GM12878 (cell line): ENCODE data around the gene LAMB4. TPM values are rescaled to one million over a fixed set of nuclear protein-coding genes. Genes with fewer than 3 reads are reported as not detected.
A peak's percentile ranks its signal among the peaks of the same experiment; 100 is the strongest.

Experiments used
- ATAC-seq: fragments of 200-7000 bp; cut with Tn5 transposase; 3 replicates; pipeline ENCODE4 v1.9.1; 2020; ENCODE audit warnings: mild to moderate bottlenecking, moderate library complexity
- BruUV-seq: library from RNA; stranded (reverse); fragments of 400-500 nt; replicated peaks from 2 replicates; lab custom pipeline; 2021; lab: Mats Ljungman, UMichigan
- CTCF ChIA-PET: fragments of 300-600 bp; sonication (Branson Sonifier 250); formaldehyde crosslinking; extraction: SDS; loops from one replicate; lab custom pipeline; 2021; ENCODE audit warnings: inconsistent platforms; lab: Yijun Ruan, JAX
- POLR2A ChIA-PET: fragments of 350-600 bp; formaldehyde crosslinking; extraction: SDS; loops from one replicate; lab custom pipeline; 2021; ENCODE audit warnings: inconsistent platforms; lab: Charles Lee
- RAD21 ChIA-PET: fragments of 300-600 bp; sonication (Branson Sonifier 250); formaldehyde crosslinking; loops from one replicate; lab custom pipeline; 2023; ENCODE audit warnings: antibody characterized with exemption; ENCODE audit not compliant: unreplicated experiment; lab: Charles Lee
- SMC1A ChIA-PET: fragments of 300-600 bp; sonication (Branson Sonifier 250); formaldehyde crosslinking; loops from one replicate; lab custom pipeline; 2023; ENCODE audit not compliant: unreplicated experiment, uncharacterized antibody; lab: Charles Lee
- DNase-seq: peaks from one replicate; pipeline ENCODE4 v3.0.0-alpha.2; 2011; ENCODE audit warnings: low read depth, low spot score
- FAIRE-seq: peaks from 3 replicates; lab custom pipeline; 2011; peaks lifted over from hg19 to GRCh38; lab: Jason Lieb, UNC
- H2AFZ ChIP-seq: 2 replicates; pipeline ENCODE4 v1.6.0; 2011; ENCODE audit warnings: low read depth, low read length, control low read depth; ENCODE audit not compliant: control insufficient read depth
- H3K27ac ChIP-seq: 2 replicates; pipeline ENCODE4 v1.5.1; 2011; ENCODE audit warnings: control low read depth; ENCODE audit not compliant: control insufficient read depth, insufficient read depth
- H3K27me3 ChIP-seq, 2 experiments: replicated peaks in 1 of 2; 2 replicates each; pipeline versions ENCODE4 v1.6.0 to v1.6.1; 2011; ENCODE audit warnings: low read length in 1 of 2; ENCODE audit not compliant: control insufficient read depth in 2 of 2, insufficient read depth in 2 of 2
- H3K36me3 ChIP-seq, 2 experiments: 2 replicates each; pipeline ENCODE4 v1.5.1; 2011; ENCODE audit warnings: low read length in 1 of 2; ENCODE audit not compliant: control insufficient read depth in 2 of 2, insufficient read depth in 2 of 2
- H3K4me1 ChIP-seq: 2 replicates; pipeline ENCODE4 v1.6.1; 2011; ENCODE audit warnings: mild to moderate bottlenecking, low read length, moderate library complexity, mixed read lengths; ENCODE audit not compliant: control insufficient read depth, insufficient read depth
- H3K4me2 ChIP-seq: 2 replicates; pipeline ENCODE4 v1.6.0; 2011; ENCODE audit warnings: control low read depth; ENCODE audit not compliant: control insufficient read depth, insufficient read depth
- H3K4me3 ChIP-seq: fragments of 200-600 bp; sonication (generic); 2 replicates; pipeline ENCODE4 v1.5.1; 2016
- H3K79me2 ChIP-seq: 2 replicates; pipeline ENCODE4 v1.6.0; 2011; ENCODE audit warnings: low read length; ENCODE audit not compliant: control insufficient read depth, insufficient read depth
- H3K9ac ChIP-seq: 2 replicates; pipeline ENCODE4 v1.8.0; 2011; ENCODE audit warnings: low read length, control low read depth, mixed read lengths; ENCODE audit not compliant: control insufficient read depth, insufficient read depth
- H3K9me3 ChIP-seq: replicated peaks from 3 replicates; pipeline ENCODE4 v1.5.1; 2011; ENCODE audit warnings: mild to moderate bottlenecking, low read length; ENCODE audit not compliant: control insufficient read depth, insufficient read depth
- H4K20me1 ChIP-seq: 2 replicates; pipeline ENCODE4 v1.6.0; 2011; ENCODE audit not compliant: control insufficient read depth, insufficient read depth
- BHLHE40 ChIP-seq, 2 experiments: fragments of 450-650 bp in 1 of 2; IDR thresholded peaks; 2 replicates each; pipeline ENCODE4 v1.6.1; 2011 to 2017; ENCODE audit warnings: low read depth in 2 of 2, borderline replicate concordance in 1 of 2, improper control_type of control experiment in 1 of 2, low read length in 1 of 2, mild to moderate bottlenecking in 1 of 2
- CEBPB ChIP-seq, 2 experiments: fragments of 150-350 bp in 1 of 2; IDR thresholded peaks; 2 replicates each; pipeline ENCODE4 v1.6.1; 2012 to 2014; ENCODE audit warnings: low read depth in 2 of 2, low read length in 2 of 2, borderline replicate concordance in 1 of 2, inconsistent platforms in 1 of 2
- CTCF ChIP-seq, 3 experiments: IDR thresholded peaks in 2 of 3; conservative IDR thresholded peaks in 1 of 3; 2 replicates each; pipeline ENCODE4 v1.5.1; 2011; ENCODE audit warnings: low read depth in 3 of 3, low read length in 3 of 3, mild to moderate bottlenecking in 3 of 3, control low read depth in 2 of 3, moderate library complexity in 2 of 3, inconsistent platforms in 1 of 3, mixed read lengths in 1 of 3; ENCODE audit not compliant: control insufficient read depth in 2 of 3, insufficient read depth in 1 of 3; ENCODE audit errors: extremely low read depth in 1 of 3
- IKZF2 ChIP-seq, 2 experiments: fragments of 450-650 bp; IDR thresholded peaks; 2 replicates each; pipeline ENCODE4 v1.6.1; 2017; ENCODE audit warnings: mild to moderate bottlenecking in 2 of 2, moderate library complexity in 2 of 2
- IRF4 ChIP-seq: IDR thresholded peaks from 2 replicates; pipeline ENCODE4 v1.6.1; 2011; ENCODE audit warnings: low read depth, low read length
- MTA2 ChIP-seq: fragments of 450-650 bp; IDR thresholded peaks from 2 replicates; pipeline ENCODE4 v1.6.1; 2016; ENCODE audit warnings: low read depth, mild to moderate bottlenecking, moderate library complexity
- NR2F1 ChIP-seq: fragments of 450-650 bp; conservative IDR thresholded peaks from 2 replicates; pipeline ENCODE4 v1.6.1; 2017; ENCODE audit warnings: mild to moderate bottlenecking
- RELB ChIP-seq: fragments of 450-650 bp; IDR thresholded peaks from 2 replicates; pipeline ENCODE4 v1.6.1; 2017; ENCODE audit warnings: low read depth, mild to moderate bottlenecking, moderate library complexity
- WGBS: methylation state at CpG from one replicate; pipeline ENCODE4 v1.1.6; 2016; ENCODE audit warnings: low lambda C conversion rate; ENCODE audit not compliant: insufficient replicate concordance, insufficient coverage; ENCODE audit errors: missing lambda C conversion rate; 5-methylcytosine and 5-hydroxymethylcytosine counted together
- in situ Hi-C: fragments of 300-500 bp; cut with MboI; formaldehyde crosslinking; loops from 9 replicates; pipeline ENCODE4 v1.14.3; 2018; ENCODE audit warnings: mixed read lengths
- intact Hi-C: fragments of 100-400 bp; cut with micrococcal nuclease; formaldehyde crosslinking; loops from one replicate; pipeline ENCODE4 v1.14.2; 2022; ENCODE audit not compliant: unreplicated experiment
- polyA plus RNA-seq, 11 experiments: library from polyadenylated mRNA; depleted of rRNA in 4 of 11; unstranded in 6 of 11; stranded (reverse) in 5 of 11; fragments of >200 nt; fragmentation: Nextera tagmentation in 4 of 11; fragmentation: Illumina TruSeq in 1 of 11; extraction: Ambion mirVana in 4 of 11; extraction: Trizol in 1 of 11; gene quantifications; 1 replicate in 1 of 11; 2 replicates in 10 of 11; pipeline versions ENCODE4 v1.2.1 to v1.2.3, GENCODE V29; 2011 to 2016; ENCODE audit warnings: inconsistent platforms in 2 of 11, missing spikeins in 2 of 11, low read depth in 1 of 11
- total RNA-seq, 4 experiments: library from RNA; depleted of rRNA in 3 of 4; stranded (reverse); fragments of >200 nt in 3 of 4; fragmentation: Illumina TruSeq in 1 of 4; extraction: Trizol in 1 of 4; gene quantifications; 2 replicates each; pipeline versions ENCODE4 v1.2.1 to v1.2.3, GENCODE V29; 2013 to 2021

Gene LAMB4
- total and polyA plus RNA-seq, 10 of the 15 experiments (the other 5 are each of a cell fraction or from before 2014, with no cell fraction given), result 0.04 to 0.06 TPM; not detected in 8

- TF ChIP-seq CTCF (IDR thresholded peaks at IDR 0.05 in 2 of 3, conservative IDR thresholded peaks at IDR 0.05 in 1 of 3; ENCODE audit: control insufficient read depth in 2 of 3, extremely low read depth in 1 of 3, insufficient read depth in 1 of 3, low read depth in 3 of 3, low read length in 3 of 3) (peak in 2 of 3 experiments; percentile 8 to 22; a peak in 2 of 6 replicates), BHLHE40 (IDR thresholded peaks at IDR 0.05; ENCODE audit: borderline replicate concordance in 1 of 2, low read depth in 2 of 2, low read length in 1 of 2) (peak in 1 of 2 experiments; percentile 63; a peak in 1 of 4 replicates), IRF4 (peak; percentile 76; the same call in 1 of the 2 replicates)
Observed at GRCh38 chr7:108063520-108063933, 66.6 kb downstream of the LAMB4 start (continued).

DNA sequence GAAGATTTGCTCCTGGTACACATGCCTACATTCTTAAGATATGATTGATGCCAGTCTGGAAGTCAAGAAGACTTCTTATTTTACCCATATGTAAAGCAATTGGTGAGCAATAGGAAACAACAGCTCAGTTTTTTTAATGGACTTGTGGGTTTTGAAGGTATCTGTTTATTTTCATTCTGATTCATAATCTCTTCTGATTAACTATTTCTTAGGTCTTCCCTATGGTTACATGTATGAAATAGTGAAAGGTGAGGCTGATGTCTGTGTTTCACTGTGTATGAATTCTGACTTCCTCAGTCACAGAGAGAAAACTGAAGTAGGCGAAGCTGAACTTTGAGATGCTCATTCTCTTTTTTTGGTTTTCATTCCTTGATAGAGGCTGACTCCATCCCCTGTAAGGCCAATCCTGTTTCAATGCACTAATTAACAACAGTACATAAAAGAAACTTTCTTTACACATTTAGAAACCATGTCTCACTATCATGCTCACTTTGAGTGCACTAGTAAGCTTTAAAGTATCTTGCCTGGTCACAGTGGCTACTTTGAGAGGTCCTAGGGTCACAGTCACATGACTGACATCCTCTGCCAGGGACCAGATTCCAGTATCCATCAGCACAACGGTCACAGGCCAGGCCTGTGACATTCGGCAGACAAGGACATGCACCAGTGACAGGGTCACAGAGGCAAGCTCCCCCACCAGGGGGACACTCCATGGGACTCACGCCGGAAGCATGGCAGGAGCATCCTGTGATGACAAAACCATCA, 67.7 kb downstream of the LAMB4 start:
- 25% methylated on average over 5 of the region's 5 CpGs for WGBS
- intact Hi-C loops, result no loop called here
- H3K9ac ChIP-seq, result no peak overlapping the region
- ChIA-PET RAD21 (no interaction called here), POLR2A (no interaction called here), SMC1A (interaction anchor here (0.9 kb wide), 1 partner anchor 50 kb away, joined by 3 read pairs; no protein-coding TSS in a partner anchor)
- H2AFZ ChIP-seq, result no peak overlapping the region
- H3K4me2 ChIP-seq, result no peak overlapping the region
- no peak overlapping the region for H3K27ac ChIP-seq
- H3K4me1 ChIP-seq, result 0 out of 2 replicates have a peak, but pooled peaks cover 5% of the 10 kb centered on the region
- no peaks in the 10 kb centered on the region for H3K9me3 ChIP-seq
- H3K27me3 ChIP-seq, result peaks cover 0 to 5% of the 10 kb centered on the region in 2 experiments; a peak in 2 of 4 replicates
- FAIRE-seq, result no peak
- H3K36me3 ChIP-seq, result no peaks in the 10 kb centered on the region
- H4K20me1 ChIP-seq, result no peaks in the 10 kb centered on the region
- TF ChIP-seq IKZF2 (IDR thresholded peaks at IDR 0.05) (no peak), MTA2 (peak; percentile 29; the same call in 1 of the 2 replicates), RELB (0 out of 2 replicates have a peak, but pooled peaks have one; percentile 16), NR2F1 (peak; percentile 44; the same call in 1 of the 2 replicates), CEBPB (IDR thresholded peaks at IDR 0.05; ENCODE audit: borderline replicate concordance in 1 of 2, low read depth in 2 of 2, low read length in 2 of 2) (no peak)
- TF ChIP-seq, all 136 proteins: peak for 3
- in situ Hi-C loops, result no loop called here
- BruUV-seq, result no TSS peak
- DNase-seq, result no peak
- H3K79me2 ChIP-seq, result no peaks in the 10 kb centered on the region
- CTCF ChIA-PET, result interaction anchor here (0.7 kb wide), 1 partner anchor 766 kb away, joined by 3 read pairs; no protein-coding TSS in a partner anchor
- no peak overlapping the region for H3K4me3 ChIP-seq
- ATAC-seq, result peak; percentile 60
